ENCODE data around the gene SUPT3H. TPM values are rescaled to one million over a fixed set of nuclear protein-coding genes. Genes with fewer than 3 reads are reported as not detected.

SUPT3H gene
- total and polyA plus RNA-seq, 2 of the 8 experiments (the other 6 are each of a cell fraction or from before 2014, with no cell fraction given) = 18.8 to 23.0 TPM

- TF ChIP-seq CHD7 (IDR thresholded peaks at IDR 0.05; ENCODE audit: insufficient replicate concordance, low read length) = no peak
- TF ChIP-seq RFX5 (IDR thresholded peaks at IDR 0.05; ENCODE audit: borderline replicate concordance, low read depth, low read length) = no peak
- TF ChIP-seq EGR1 (IDR thresholded peaks at IDR 0.05; ENCODE audit: borderline replicate concordance, low read depth, low read length) = no peak
- no peak for TF ChIP-seq CHD2 (IDR thresholded peaks at IDR 0.05; ENCODE audit: low read length)
These were observed 422.6 kb downstream of the SUPT3H start (continued) for GRCh38 chr6:44955145-44955544.
